GM13977 (cell line): ENCODE data around the gene MRO.

Experiments
- DNase-seq: peaks from one replicate; pipeline ENCODE4 v3.0.0; 2012; ENCODE audit warnings: low spot score
- CTCF ChIP-seq: IDR thresholded peaks from 2 replicates; pipeline ENCODE4 v1.5.1; 2012; ENCODE audit warnings: mild to moderate bottlenecking, control low read depth; ENCODE audit not compliant: insufficient read depth; ENCODE audit errors: extremely low read depth, missing control alignments
- in situ Hi-C: fragments of 300-500 bp; cut with MboI; formaldehyde crosslinking; loops from one replicate; pipeline ENCODE4 v1.12.0; 2022; ENCODE audit warnings: low sequenced_read_pairs, low pct_unique_long_range_greater_than_20kb, mixed read lengths, inconsistent platforms; ENCODE audit not compliant: unreplicated experiment

Gene MRO

DNA sequence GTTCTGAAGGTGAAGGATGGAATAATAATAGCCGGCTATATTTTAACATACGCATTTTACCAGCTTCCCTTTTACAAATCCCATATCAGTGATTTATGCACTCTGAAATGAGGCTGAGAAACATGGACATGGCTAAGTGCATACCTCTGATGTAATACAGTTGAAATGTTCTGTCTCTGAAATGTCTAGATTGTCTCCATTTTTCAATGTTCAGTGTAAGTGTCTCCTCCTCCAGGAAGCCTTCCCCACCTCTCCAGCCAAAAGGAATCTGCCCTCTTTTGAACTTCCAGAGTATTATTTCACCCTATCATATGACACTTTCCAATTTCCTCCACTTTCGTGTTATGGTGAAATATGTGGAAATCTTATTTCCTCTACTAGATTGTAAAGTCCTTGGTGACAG is 29.6 kb upstream of the MRO start:
- in situ Hi-C loops: loop anchor here (25.0 kb wide), 1 partner anchor 188 kb away; the partner anchor contains the start of gene SMAD4
- no peak for TF ChIP-seq CTCF
- no peak for DNase-seq

DNA sequence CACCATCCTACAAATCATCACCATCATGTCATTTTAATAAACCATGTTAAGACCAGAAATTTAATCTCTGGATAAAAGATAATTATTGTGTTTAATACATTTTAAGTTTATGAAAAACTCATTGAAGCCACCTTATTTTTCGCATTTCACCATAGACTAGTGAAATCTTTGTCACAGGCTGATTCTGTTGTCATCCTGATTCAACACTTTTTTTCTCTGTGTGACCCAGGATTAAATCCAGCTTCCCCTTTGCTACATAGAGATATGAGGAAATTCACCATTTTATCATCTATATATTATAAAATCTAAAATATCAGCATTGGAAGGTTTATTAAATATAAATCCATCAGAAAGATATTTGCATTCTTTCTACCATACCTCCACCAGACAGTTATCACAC is 29.2 kb upstream of the MRO start:
- in situ Hi-C loops: loop anchor here (25.0 kb wide), 1 partner anchor 188 kb away; the partner anchor contains the start of gene SMAD4

DNA sequence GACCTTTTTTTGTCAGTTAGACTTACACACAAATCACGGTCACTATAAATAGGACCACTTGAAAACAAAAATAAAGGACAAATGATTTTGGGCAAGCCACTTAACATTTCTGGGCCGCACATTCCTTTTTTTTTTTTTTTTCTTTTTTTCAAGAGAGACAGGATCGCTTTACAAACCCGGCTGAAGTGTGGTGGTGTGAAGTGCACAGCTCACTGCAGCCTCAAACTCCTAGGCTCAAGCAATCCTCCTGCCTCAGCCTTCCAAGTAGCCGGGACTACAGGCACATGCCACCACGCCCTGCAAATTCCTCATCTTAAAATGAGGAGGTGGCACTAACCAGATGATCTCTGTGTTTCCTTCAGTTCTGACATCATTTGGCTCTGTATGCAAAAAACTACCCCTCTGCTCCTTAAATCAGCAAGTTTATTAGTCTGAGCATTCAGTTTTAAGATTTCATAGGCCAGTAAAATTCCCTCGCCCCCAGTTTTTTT is 28.3 kb upstream of the MRO start:
- in situ Hi-C loops: loop anchor here (25.0 kb wide), 1 partner anchor 189 kb away; the partner anchor contains the start of gene SMAD4
- TF ChIP-seq CTCF: no peak
- no peak for DNase-seq

More for the DNA sequence above, 29.2 kb upstream of the MRO start:
- DNase-seq: no peak
- TF ChIP-seq CTCF: no peak

DNA sequence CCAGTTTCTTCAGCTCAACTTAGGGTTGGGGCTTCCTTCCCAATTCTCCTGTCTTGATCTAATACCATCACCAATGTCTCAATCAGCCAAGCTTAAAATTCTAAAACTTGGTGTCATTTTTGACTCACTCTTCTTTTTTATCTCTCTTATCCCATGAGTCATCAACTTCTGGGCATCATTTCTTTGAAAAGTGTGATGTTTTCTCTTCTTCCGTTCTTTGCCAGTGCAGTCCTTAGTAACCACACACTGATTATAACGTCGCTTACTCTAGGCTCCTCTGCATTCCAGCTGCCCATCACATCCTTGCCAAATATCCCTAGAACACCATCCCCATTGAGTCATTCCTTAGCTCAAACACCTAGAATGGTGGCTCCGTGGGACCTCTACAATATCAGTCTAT is 27.4 kb upstream of the MRO start:
- DNase-seq: no peak
- TF ChIP-seq CTCF: no peak
- in situ Hi-C loops: loop anchor here (25.0 kb wide), 1 partner anchor 190 kb away; the partner anchor contains the start of gene SMAD4

GRCh38 chr18:50844960-50845359 is 25.1 kb upstream of the MRO start:
- no peak for TF ChIP-seq CTCF
- no peak for DNase-seq
- in situ Hi-C loops: loop anchor here (25.0 kb wide), 1 partner anchor 192 kb away; the partner anchor contains the start of gene SMAD4

DNA sequence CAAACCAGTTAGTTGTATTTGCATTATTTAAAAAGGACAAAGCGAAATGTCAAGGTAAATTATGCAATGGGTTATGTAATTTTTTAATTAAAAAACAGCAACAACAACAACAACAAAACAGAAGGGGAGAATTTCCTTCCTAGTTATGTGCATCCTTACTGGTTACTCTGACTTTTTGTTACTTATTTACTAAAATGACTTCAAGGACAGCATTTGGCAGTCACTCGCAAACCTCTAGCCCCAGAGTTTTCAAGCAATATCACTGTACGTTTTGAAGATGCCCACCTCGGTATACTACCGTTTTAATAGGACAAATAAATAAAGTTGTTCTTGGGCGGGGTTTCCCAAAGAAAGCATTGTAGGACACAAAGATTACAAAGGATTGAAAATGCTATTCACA is 24.7 kb upstream of the MRO start:
- in situ Hi-C loops: loop anchor here (25.0 kb wide), 1 partner anchor 193 kb away; the partner anchor contains the start of gene SMAD4
- DNase-seq: no peak
- TF ChIP-seq CTCF: no peak
